EL (cell line): Measurements from ENCODE around the gene KIF5A.

Experiments used
- DNase-seq: peaks from one replicate; pipeline ENCODE4 v3.0.0-alpha.2; 2016

KIF5A gene

GRCh38 chr12:57535764-57536596, 13.9 kb upstream of the KIF5A start:
- DNase-seq: no peak

GRCh38 chr12:57536597-57536942, 13.3 kb upstream of the KIF5A start:
- no peak for DNase-seq

GRCh38 chr12:57539134-57539768, 10.6 kb upstream of the KIF5A start:
- no peak for DNase-seq

GRCh38 chr12:57541001-57541400, 8.8 kb upstream of the KIF5A start:
- no peak for DNase-seq

GRCh38 chr12:57541717-57542116, 8.1 kb upstream of the KIF5A start:
- no peak for DNase-seq

- peak; percentile 29 for DNase-seq
Observed at GRCh38 chr12:57543581-57543980, 6.3 kb upstream of the KIF5A start.

- peak; percentile 24 for DNase-seq
Observed at GRCh38 chr12:57545809-57546437, 3.9 kb upstream of the KIF5A start.

- peak; percentile 97 for DNase-seq
Observed at GRCh38 chr12:57546438-57547287, 3.2 kb upstream of the KIF5A start, which contains the start of gene DCTN2. Gene DCTN2, minus strand, starts transcription at chr12:57547192. Its CDS starts 129 bp downstream, at chr12:57547063.

GRCh38 chr12:57547288-57548012, 2.4 kb upstream of the KIF5A start:
- DNase-seq: no peak

- no peak for DNase-seq
Observed at GRCh38 chr12:57548013-57548315, 1.9 kb upstream of the KIF5A start.

- no peak for DNase-seq
Observed at GRCh38 chr12:57548488-57548887, 1.4 kb upstream of the KIF5A start.

GRCh38 chr12:57549203-57549908, 488 bp upstream of the KIF5A start:
- DNase-seq: no peak

- no peak for DNase-seq
Observed at GRCh38 chr12:57550641-57551549, 1.1 kb downstream of the KIF5A start.

- DNase-seq: no peak
Observed at GRCh38 chr12:57551637-57552305, 1.9 kb downstream of the KIF5A start.

- DNase-seq: no peak
Observed at GRCh38 chr12:57552306-57552651, 2.4 kb downstream of the KIF5A start.

- peak; percentile 48 for DNase-seq
Observed at GRCh38 chr12:57552835-57553313, 3.0 kb downstream of the KIF5A start.

GRCh38 chr12:57553343-57554202, 3.7 kb downstream of the KIF5A start:
- no peak for DNase-seq

- DNase-seq: no peak
Observed at GRCh38 chr12:57554453-57554852, 4.6 kb downstream of the KIF5A start.

- DNase-seq: no peak
Observed at GRCh38 chr12:57554897-57555296, 5.1 kb downstream of the KIF5A start.
